HG02642 (cell line): ENCODE data around the gene PROKR2.

Source experiments
- ATAC-seq: cut with Tn5 transposase; IDR thresholded peaks from one replicate; pipeline ENCODE4 v1.9.1; 2021; ENCODE audit warnings: mild to moderate bottlenecking; ENCODE audit not compliant: unreplicated experiment, poor library complexity

PROKR2 gene

GRCh38 chr20:5316188-5317158 lies at the start of gene PROKR2:
TSS of gene PROKR2 (minus strand) at chr20:5316954. CDS start at chr20:5314369, 2,585 bp downstream.
- no peak for ATAC-seq

GRCh38 chr20:5364997-5365597 lies 48.3 kb upstream of the PROKR2 start:
- ATAC-seq = no peak

GRCh38 chr20:5364136-5364821 lies 47.5 kb upstream of the PROKR2 start:
- no peak for ATAC-seq

- no peak for ATAC-seq
These were observed 46.0 kb upstream of the PROKR2 start for GRCh38 chr20:5362771-5363170.

GRCh38 chr20:5361176-5361575 lies 44.4 kb upstream of the PROKR2 start:
- ATAC-seq = no peak

- ATAC-seq = no peak
These were observed 41.2 kb upstream of the PROKR2 start for GRCh38 chr20:5357946-5358345.

GRCh38 chr20:5356941-5357340 lies 40.2 kb upstream of the PROKR2 start:
- ATAC-seq = no peak

GRCh38 chr20:5354901-5355300 lies 38.1 kb upstream of the PROKR2 start:
- ATAC-seq = no peak

GRCh38 chr20:5353624-5354496 lies 37.1 kb upstream of the PROKR2 start:
- ATAC-seq = no peak

- ATAC-seq = no peak
These were observed 32.7 kb upstream of the PROKR2 start for GRCh38 chr20:5349448-5349847.

- no peak for ATAC-seq
These were observed 25.3 kb upstream of the PROKR2 start for GRCh38 chr20:5342021-5342420.

GRCh38 chr20:5331340-5331739 lies 14.6 kb upstream of the PROKR2 start:
- ATAC-seq = no peak

GRCh38 chr20:5328268-5328667 lies 11.5 kb upstream of the PROKR2 start:
- ATAC-seq = no peak

GRCh38 chr20:5327356-5327755 lies 10.6 kb upstream of the PROKR2 start:
- no peak for ATAC-seq

- ATAC-seq = no peak
These were observed 957 bp downstream of the PROKR2 start for GRCh38 chr20:5315807-5316187.

- ATAC-seq = no peak
These were observed 2.8 kb downstream of the PROKR2 start for GRCh38 chr20:5313916-5314315.

GRCh38 chr20:5312518-5312917 lies 4.2 kb downstream of the PROKR2 start:
- ATAC-seq = no peak

GRCh38 chr20:5309971-5310370 lies 6.8 kb downstream of the PROKR2 start:
- ATAC-seq = no peak

GRCh38 chr20:5298811-5299210 lies 17.9 kb downstream of the PROKR2 start:
- no peak for ATAC-seq
